ENCODE data around the gene TMEM115. TPM values are rescaled to one million over a fixed set of nuclear protein-coding genes. Genes with fewer than 3 reads are reported as not detected.

TMEM115 gene
- total RNA-seq, 1 donor from 2014 or later = 82.5 TPM

- DNase-seq (ENCODE audit: low read depth) = no peak
- no peak for TF ChIP-seq CTCF (IDR thresholded peaks at IDR 0.05; ENCODE audit: insufficient read depth, low read length, poor library complexity, severe bottlenecking)
- Histone ChIP-seq H3K4me3 (ENCODE audit: low read depth, low read length) (no peak overlapping the region), H3K27me3 (ENCODE audit: control insufficient read depth, insufficient read depth, low read length) (peaks cover 10% of the 10 kb centered on the region), H3K36me3 (ENCODE audit: control insufficient read depth, insufficient read depth, low read length) (no peaks in the 10 kb centered on the region)
Observed at GRCh38 chr3:50396502-50396901, 37.2 kb upstream of the TMEM115 start.

GRCh38 chr3:50395070-50395860 lies 35.9 kb upstream of the TMEM115 start:
- no peak for DNase-seq (ENCODE audit: low read depth)
- peaks cover 10% of the 10 kb centered on the region for H3K27me3 ChIP-seq (ENCODE audit: control insufficient read depth, insufficient read depth, low read length)
- no peak for TF ChIP-seq CTCF (IDR thresholded peaks at IDR 0.05; ENCODE audit: insufficient read depth, low read length, poor library complexity, severe bottlenecking)

GRCh38 chr3:50393061-50393460 lies 33.7 kb upstream of the TMEM115 start:
- no peak for DNase-seq (ENCODE audit: low read depth)
- no peak overlapping the region for H3K4me3 ChIP-seq (ENCODE audit: low read depth, low read length)
- no peak for TF ChIP-seq CTCF (IDR thresholded peaks at IDR 0.05; ENCODE audit: insufficient read depth, low read length, poor library complexity, severe bottlenecking)
- no peaks in the 10 kb centered on the region for H3K36me3 ChIP-seq (ENCODE audit: control insufficient read depth, insufficient read depth, low read length)
- H3K27me3 ChIP-seq (ENCODE audit: control insufficient read depth, insufficient read depth, low read length) = peaks cover 8% of the 10 kb centered on the region

More at GRCh38 chr3:50395070-50395860, 35.9 kb upstream of the TMEM115 start:
- H3K36me3 ChIP-seq (ENCODE audit: control insufficient read depth, insufficient read depth, low read length) = no peaks in the 10 kb centered on the region
- H3K4me3 ChIP-seq (ENCODE audit: low read depth, low read length) = no peak overlapping the region

GRCh38 chr3:50392101-50392715 lies 32.9 kb upstream of the TMEM115 start:
- no peak for TF ChIP-seq CTCF (IDR thresholded peaks at IDR 0.05; ENCODE audit: insufficient read depth, low read length, poor library complexity, severe bottlenecking)

GRCh38 chr3:50390508-50391224 lies 31.3 kb upstream of the TMEM115 start:
- DNase-seq (ENCODE audit: low read depth) = no peak
- Histone ChIP-seq H3K27me3 (ENCODE audit: control insufficient read depth, insufficient read depth, low read length) (peaks cover 25% of the 10 kb centered on the region), H3K4me3 (ENCODE audit: low read depth, low read length) (no peak overlapping the region), H3K36me3 (ENCODE audit: control insufficient read depth, insufficient read depth, low read length) (no peaks in the 10 kb centered on the region)
- TF ChIP-seq CTCF (IDR thresholded peaks at IDR 0.05; ENCODE audit: insufficient read depth, low read length, poor library complexity, severe bottlenecking) = no peak

More at GRCh38 chr3:50392101-50392715, 32.9 kb upstream of the TMEM115 start:
- Histone ChIP-seq H3K4me3 (ENCODE audit: low read depth, low read length) (no peak overlapping the region), H3K36me3 (ENCODE audit: control insufficient read depth, insufficient read depth, low read length) (no peaks in the 10 kb centered on the region), H3K27me3 (ENCODE audit: control insufficient read depth, insufficient read depth, low read length) (peaks cover 10% of the 10 kb centered on the region)
- no peak for DNase-seq (ENCODE audit: low read depth)

Data from kidney epithelial cell (primary cell).